SW480 (cell line): ENCODE results near the gene DES.

ENCODE experiments used
- DNase-seq: peaks from one replicate; pipeline ENCODE4 v3.0.0-alpha.2; 2016; ENCODE audit warnings: low spot score

Gene DES

DNA sequence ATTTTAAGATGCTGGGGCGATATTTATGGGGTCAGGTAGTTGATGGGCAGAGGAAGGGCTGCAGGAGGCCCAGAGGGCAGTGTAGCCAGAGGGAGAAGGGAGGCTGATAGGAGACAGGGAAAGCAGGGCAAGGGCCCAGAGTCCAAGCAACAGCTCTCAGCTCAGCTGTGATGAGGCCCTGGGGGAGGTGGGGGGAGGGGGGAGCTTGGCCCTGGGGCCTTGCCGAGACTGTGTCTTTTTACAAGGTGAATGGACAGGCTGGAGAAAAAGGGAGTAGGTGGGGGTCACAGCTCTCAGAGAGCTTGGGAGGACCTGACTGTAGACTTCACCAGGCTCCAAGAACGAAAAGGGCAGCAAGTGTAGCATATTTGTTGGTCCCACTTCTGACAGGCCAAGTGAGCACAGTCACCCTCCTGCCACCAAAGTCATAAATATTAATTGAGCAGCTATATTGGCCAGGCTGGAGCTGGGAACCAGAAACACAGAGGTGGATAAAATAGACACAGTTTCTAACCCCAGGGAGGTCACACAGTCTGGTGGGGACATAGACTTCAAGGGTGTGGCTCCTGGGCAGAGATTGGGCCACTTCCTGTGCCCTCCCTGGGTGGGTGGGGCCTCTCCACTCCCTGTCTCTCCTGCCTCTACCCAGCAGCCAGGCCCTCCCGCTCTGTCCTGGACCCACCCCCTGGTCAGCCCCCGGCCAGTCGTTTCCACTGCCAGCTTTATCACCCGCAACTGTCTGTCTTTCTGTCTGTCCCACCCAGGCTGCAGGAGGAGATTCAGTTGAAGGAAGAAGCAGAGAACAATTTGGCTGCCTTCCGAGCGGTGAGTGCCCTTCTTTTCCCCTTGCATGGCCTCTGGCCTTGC, 1.4 kb downstream of the DES start:
- DNase-seq: peak; percentile 36

DNA sequence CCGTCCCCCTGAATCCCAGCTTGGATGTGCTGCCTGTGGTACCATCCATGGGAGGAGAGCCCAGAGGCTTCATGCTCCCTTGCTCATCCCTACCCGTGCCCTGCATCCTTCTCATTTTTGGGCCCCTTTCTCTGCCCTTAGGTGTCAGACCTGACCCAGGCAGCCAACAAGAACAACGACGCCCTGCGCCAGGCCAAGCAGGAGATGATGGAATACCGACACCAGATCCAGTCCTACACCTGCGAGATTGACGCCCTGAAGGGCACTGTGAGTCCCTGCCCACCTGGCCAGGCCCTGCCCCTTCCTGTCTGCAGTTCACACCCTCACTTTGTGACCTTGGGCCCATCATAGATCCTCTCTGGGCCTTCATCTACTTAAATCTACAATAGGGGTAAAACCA, 2.5 kb downstream of the DES start:
- DNase-seq: no peak

GRCh38 chr2:219421323-219421722, 3.1 kb downstream of the DES start:
- no peak for DNase-seq

GRCh38 chr2:219422952-219423534, 4.9 kb downstream of the DES start:
- DNase-seq: no peak

GRCh38 chr2:219423652-219424377, 5.6 kb downstream of the DES start:
- DNase-seq: no peak

- no peak for DNase-seq
These were observed 7.3 kb downstream of the DES start for GRCh38 chr2:219425238-219426067.

DNA sequence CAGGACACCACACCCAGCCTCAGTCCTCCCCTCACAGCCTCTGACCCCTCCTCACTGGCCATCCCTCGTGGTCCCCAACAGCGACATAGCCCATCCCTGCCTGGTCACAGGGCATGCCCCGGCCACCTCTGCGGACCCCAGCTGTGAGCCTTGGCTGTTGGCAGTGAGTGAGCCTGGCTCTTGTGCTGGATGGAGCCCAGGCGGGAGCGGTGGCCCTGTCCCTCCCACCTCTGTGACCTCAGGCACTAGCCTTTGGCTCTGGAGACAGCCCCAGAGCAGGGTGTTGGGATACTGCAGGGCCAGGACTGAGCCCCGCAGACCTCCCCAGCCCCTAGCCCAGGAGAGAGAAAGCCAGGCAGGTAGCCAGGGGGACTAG, 7.9 kb downstream of the DES start:
- no peak for DNase-seq

DNA sequence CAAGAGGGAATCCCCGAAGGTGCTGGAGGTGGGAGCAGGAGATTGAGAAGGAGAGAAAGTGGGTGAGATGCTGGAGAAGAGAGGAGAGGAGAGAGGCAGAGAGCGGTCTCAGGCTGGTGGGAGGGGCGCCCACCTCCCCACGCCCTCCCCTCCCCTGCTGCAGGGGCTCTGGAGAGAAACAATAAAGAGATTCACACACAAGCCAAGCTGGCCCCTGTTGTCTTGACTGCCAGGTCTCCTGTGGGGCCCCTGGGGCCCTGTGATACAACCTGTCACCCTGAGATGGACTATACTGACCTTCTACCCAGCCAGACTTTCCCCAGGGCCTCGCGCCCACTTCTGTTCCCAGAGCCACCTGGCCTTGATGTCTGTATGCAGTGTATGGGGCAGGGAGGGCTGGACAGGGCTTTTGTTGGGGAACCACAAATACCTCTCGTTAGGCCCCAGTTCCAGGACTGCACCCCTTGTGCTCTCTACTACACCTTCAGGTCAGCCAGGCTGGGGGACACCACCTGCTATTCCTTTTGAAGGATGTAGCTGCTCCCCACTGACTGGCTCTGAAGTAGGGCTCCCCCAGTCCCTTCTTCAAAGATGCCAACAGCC, 8.5 kb downstream of the DES start:
- no peak for DNase-seq

DNA sequence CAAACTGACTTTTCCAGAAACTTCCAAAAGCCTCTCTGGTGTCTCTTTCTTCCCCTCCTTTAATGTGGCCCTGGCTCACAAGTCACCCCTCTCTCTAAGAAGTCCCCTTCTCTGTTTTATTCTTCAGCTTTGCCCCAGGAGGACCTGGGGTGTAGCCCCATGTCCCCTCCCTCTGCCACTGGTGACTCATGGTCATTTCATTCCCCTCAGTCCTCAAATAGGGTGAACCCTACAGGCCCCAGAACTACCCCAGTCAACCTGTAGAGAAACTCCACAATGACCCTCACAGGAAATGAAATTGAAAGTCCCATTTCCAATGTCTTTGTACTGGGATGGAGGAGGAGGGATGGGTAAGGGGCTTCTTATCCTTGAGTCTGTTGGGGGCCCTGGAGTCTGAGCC, 10.3 kb downstream of the DES start:
- no peak for DNase-seq

DNA sequence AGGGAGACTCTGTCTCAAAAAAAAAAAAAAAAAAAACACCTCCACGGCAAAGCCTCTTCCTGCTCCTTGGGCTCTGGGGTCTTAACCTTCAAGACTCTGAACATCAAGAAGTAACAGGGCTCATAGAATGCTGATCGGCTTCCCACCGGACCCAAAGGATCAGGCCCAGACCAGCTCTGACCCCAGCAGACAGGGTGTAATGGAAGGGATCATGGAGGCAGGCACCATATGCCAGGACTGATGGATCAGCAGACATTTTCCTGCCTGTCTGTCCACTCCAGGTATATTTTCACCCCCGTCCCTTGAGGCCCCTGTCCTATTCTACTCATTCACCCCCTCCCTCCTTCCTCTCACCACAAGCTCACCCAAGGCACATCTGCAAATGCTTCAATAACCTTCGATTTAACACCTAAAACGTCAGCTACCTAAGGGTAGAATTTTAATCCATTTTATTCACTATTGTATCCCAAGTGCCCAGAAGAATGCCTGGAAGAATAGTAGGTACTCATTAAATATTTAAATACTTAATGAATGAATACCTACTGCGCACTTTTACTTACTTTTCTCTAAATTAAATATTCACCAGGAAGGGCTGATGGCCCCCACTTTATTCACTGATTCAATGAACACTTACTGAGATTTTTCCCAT, 11.9 kb downstream of the DES start:
- no peak for DNase-seq

GRCh38 chr2:219430633-219431615, 12.7 kb downstream of the DES start:
- peak; percentile 62 for DNase-seq

GRCh38 chr2:219433666-219434467, 15.7 kb downstream of the DES start:
- peak; percentile 29 for DNase-seq

DNA sequence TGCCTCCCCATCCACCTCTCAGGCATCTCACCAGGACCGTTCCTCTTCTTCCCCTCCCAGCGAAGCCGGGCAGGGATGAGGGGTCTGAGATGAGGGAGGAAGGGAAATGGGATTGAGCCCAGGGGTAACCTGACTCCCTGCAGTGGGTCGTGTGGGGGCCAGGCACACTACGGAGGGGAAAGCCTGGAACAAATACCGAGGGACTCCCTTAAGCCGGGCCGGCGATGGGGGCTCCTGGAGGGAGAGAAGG, 16.2 kb downstream of the DES start:
- DNase-seq: no peak

DNA sequence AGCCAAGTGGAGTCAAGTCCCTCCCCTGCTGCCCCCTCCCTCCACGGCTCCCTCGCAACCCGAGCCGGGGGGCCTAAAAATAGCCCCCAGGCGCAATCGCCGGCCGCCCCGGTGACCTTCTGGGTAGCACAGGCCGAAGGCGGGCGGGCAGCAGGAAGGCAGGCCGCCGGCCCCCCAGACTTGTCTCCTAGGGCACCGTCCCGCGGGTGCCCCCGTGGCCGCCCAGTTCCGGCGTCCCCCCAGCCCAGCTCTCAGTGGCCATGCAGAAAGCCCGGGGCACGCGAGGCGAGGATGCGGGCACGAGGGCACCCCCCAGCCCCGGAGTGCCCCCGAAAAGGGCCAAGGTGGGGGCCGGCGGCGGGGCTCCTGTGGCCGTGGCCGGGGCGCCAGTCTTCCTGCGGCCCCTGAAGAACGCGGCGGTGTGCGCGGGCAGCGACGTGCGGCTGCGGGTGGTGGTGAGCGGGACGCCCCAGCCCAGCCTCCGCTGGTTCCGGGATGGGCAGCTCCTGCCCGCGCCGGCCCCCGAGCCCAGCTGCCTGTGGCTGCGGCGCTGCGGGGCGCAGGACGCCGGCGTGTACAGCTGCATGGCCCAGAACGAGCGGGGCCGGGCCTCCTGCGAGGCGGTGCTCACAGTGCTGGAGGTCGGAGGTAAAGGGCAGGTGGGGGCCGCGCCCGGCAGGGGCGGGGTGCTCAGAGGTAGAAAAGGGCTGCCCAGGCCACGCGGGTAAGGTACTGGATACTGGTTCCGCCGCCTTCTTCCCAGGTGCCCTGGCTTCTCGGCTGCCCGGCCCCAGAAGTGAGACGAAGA, 16.7 kb downstream of the DES start, which contains the start of gene SPEG:
SPEG (plus strand) TSS at position 126 of the 808 bp plus-strand sequence; CDS start at position 261, 135 bp downstream.
- no peak for DNase-seq

DNA sequence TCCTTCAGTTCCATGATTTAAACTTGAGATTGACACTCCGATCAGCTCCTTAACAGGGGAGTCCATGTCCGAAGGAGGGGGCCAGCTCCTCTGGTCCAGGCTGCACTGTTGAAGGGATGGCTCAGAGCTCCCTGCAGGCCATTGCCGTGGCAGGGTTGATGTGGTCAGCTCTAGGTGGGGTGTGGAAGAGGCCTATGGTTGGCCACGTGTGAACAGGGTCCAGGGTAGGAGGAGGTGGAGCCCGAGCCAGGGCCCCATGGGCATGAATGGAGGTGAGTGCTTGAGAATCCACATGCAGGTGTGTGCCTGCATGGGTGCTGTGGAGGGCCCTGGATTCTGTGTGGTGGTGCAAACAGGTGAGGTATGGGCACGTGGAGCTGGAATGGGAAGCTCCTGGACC, 17.5 kb downstream of the DES start:
- DNase-seq: no peak

DNA sequence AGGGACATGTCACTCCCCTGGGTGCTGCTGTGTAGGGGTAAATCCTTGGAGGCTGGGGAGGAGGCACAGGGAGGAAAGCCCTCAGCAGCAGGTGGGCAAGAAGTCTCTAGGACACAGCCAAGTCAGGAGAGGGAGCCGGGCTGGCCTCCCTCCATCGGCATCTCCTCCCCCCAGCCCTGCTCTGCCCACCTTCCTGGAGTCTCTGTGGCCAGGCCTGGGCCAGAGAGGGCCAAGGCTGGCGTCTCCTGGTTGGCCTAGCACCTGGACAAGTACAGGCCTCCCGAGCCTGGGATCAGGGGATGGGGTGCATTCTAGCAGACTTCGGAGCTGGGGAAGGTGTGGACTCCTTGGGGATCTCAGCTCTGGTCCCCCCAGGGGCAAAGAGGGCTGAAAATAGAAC, 18.3 kb downstream of the DES start:
- no peak for DNase-seq

- DNase-seq: no peak
These were observed 19.0 kb downstream of the DES start for GRCh38 chr2:219437141-219437540.

GRCh38 chr2:219437690-219438206, 19.6 kb downstream of the DES start:
- no peak for DNase-seq
